GM12892 (cell line): Measurements from ENCODE around the gene UBALD1.

Experiments
- DNase-seq: peaks from one replicate; pipeline ENCODE4 v3.0.0; 2011; ENCODE audit not compliant: insufficient read length
- FAIRE-seq: peaks from 2 replicates; lab custom pipeline; 2011; peaks lifted over from hg19 to GRCh38; lab: Jason Lieb, UNC
- POLR2A ChIP-seq: IDR thresholded peaks from 2 replicates; pipeline ENCODE4 v1.6.1; 2011; ENCODE audit warnings: low read depth, low read length, control low read depth
- POLR2AphosphoS5 ChIP-seq: IDR thresholded peaks from 2 replicates; pipeline ENCODE4 v1.6.1; 2011; ENCODE audit warnings: low read depth, low read length, control low read depth
- TAF1 ChIP-seq: IDR thresholded peaks from 2 replicates; pipeline ENCODE4 v1.6.1; 2011; ENCODE audit warnings: low read depth, mild to moderate bottlenecking, control low read depth, low read length, borderline replicate concordance

Gene UBALD1

GRCh38 chr16:4601036-4601863, 13.4 kb downstream of the UBALD1 start:
- TF ChIP-seq POLR2AphosphoS5, result no peak
- TF ChIP-seq TAF1, result no peak
- TF ChIP-seq POLR2A, result no peak
- DNase-seq (no peak), FAIRE-seq (no peak)

GRCh38 chr16:4599545-4599944, 15.1 kb downstream of the UBALD1 start:
- DNase-seq, result no peak
- TF ChIP-seq TAF1 (no peak), POLR2AphosphoS5 (no peak), POLR2A (no peak)
- FAIRE-seq, result no peak

GRCh38 chr16:4599037-4599436, 15.7 kb downstream of the UBALD1 start:
- no peak for TF ChIP-seq TAF1
- no peak for TF ChIP-seq POLR2AphosphoS5
- no peak for TF ChIP-seq POLR2A
- DNase-seq (no peak), FAIRE-seq (no peak)

GRCh38 chr16:4597174-4597573, 17.5 kb downstream of the UBALD1 start:
- no peak for DNase-seq
- FAIRE-seq, result no peak
- TF ChIP-seq POLR2A (no peak), POLR2AphosphoS5 (no peak), TAF1 (no peak)

- DNase-seq, result no peak
- no peak for FAIRE-seq
- TF ChIP-seq POLR2A (no peak), POLR2AphosphoS5 (no peak), TAF1 (no peak)
Measured at GRCh38 chr16:4594433-4595410, 20.0 kb downstream of the UBALD1 start.

- TF ChIP-seq TAF1, result no peak
- DNase-seq (no peak), FAIRE-seq (no peak)
Measured at GRCh38 chr16:4593086-4593485, 21.6 kb downstream of the UBALD1 start.

- no peak for DNase-seq
- no peak for FAIRE-seq
- TF ChIP-seq TAF1, result no peak
- no peak for TF ChIP-seq POLR2A
- TF ChIP-seq POLR2AphosphoS5, result no peak
Measured at GRCh38 chr16:4591706-4592470, 22.8 kb downstream of the UBALD1 start.

GRCh38 chr16:4591191-4591590, 23.5 kb downstream of the UBALD1 start:
- DNase-seq, result no peak
- TF ChIP-seq TAF1, result no peak
- TF ChIP-seq POLR2A, result no peak
- TF ChIP-seq POLR2AphosphoS5, result no peak
- no peak for FAIRE-seq

- no peak for DNase-seq
- FAIRE-seq, result no peak
- no peak for TF ChIP-seq TAF1
- no peak for TF ChIP-seq POLR2AphosphoS5
- no peak for TF ChIP-seq POLR2A
Measured at GRCh38 chr16:4588961-4589360, 25.7 kb downstream of the UBALD1 start.

GRCh38 chr16:4588386-4588785, 26.3 kb downstream of the UBALD1 start:
- no peak for FAIRE-seq
- DNase-seq, result no peak
- TF ChIP-seq TAF1 (no peak), POLR2AphosphoS5 (no peak), POLR2A (no peak)

GRCh38 chr16:4586291-4586690, 28.4 kb downstream of the UBALD1 start:
- DNase-seq (no peak), FAIRE-seq (no peak)

More at GRCh38 chr16:4586291-4586690, 28.4 kb downstream of the UBALD1 start:
- TF ChIP-seq POLR2AphosphoS5 (no peak), POLR2A (no peak)
